Sigmoid colon (tissue), 7 donors: Measurements from ENCODE around the gene ENTPD1. TPM values are rescaled to one million over a fixed set of nuclear protein-coding genes. Genes with fewer than 3 reads are reported as not detected.

Experiments
- DNase-seq: peaks from one replicate; pipeline ENCODE4 v3.0.0-alpha.2; 2019
- H3K27ac ChIP-seq, 4 donors: fragments of 200-600 bp; sonication (generic); one replicate each; pipeline ENCODE4 v1.5.1; 2016 to 2019; ENCODE audit warnings: mild to moderate bottlenecking in 1 of 4
- H3K27me3 ChIP-seq, 3 donors: fragments of 200-600 bp; sonication (generic); one replicate each; pipeline ENCODE4 v1.5.1; 2019; ENCODE audit warnings: mild to moderate bottlenecking in 1 of 3
- H3K36me3 ChIP-seq, 4 donors: fragments of 200-600 bp; sonication (generic); one replicate each; pipeline ENCODE4 v1.5.1; 2016 to 2019
- H3K4me1 ChIP-seq, 4 donors: fragments of 200-600 bp; sonication (generic); one replicate each; pipeline ENCODE4 v1.5.1; 2017 to 2019
- H3K4me3 ChIP-seq, 4 donors: fragments of 200-600 bp; sonication (generic); one replicate each; pipeline ENCODE4 v1.5.1; 2017 to 2019; ENCODE audit warnings: mild to moderate bottlenecking in 2 of 4, moderate library complexity in 1 of 4
- H3K9me3 ChIP-seq, 4 donors: fragments of 200-600 bp in 3 of 4; sonication (generic) in 3 of 4; one replicate each; pipeline versions ENCODE4 v1.5.1 to v1.6.1; 2013 to 2019
- EP300 ChIP-seq, 4 donors: sonication (generic); formaldehyde crosslinking; IDR thresholded peaks; one replicate each; pipeline ENCODE4 v1.6.1; 2017; ENCODE audit warnings: antibody characterized with exemption in 4 of 4
- POLR2A ChIP-seq, 2 donors: fragments of 450-650 bp; IDR thresholded peaks; one replicate each; pipeline ENCODE4 v1.6.1; 2016; ENCODE audit warnings: antibody characterized with exemption in 2 of 2, mild to moderate bottlenecking in 2 of 2, moderate library complexity in 2 of 2
- POLR2AphosphoS5 ChIP-seq, 4 donors: sonication (generic); formaldehyde crosslinking; IDR thresholded peaks; one replicate each; pipeline ENCODE4 v1.6.1; 2017; ENCODE audit warnings: antibody characterized with exemption in 4 of 4
- WGBS, 2 donors: extraction: QIAGEN DNeasy Blood & Tissue Kit; methylation state at CpG; one replicate each; pipeline ENCODE4 v1.1.7; 2013; 5-methylcytosine and 5-hydroxymethylcytosine counted together
- intact Hi-C: fragments of 100-400 bp; cut with DNase I; formaldehyde crosslinking; loops from one replicate; pipeline ENCODE4 v1.15.1; 2023
- polyA plus RNA-seq, 3 donors: library from polyadenylated mRNA; stranded (reverse); fragments of 200-250 nt; gene quantifications; one replicate each; pipeline ENCODE4 v1.2.3, GENCODE V29; 2013
- total RNA-seq, 4 donors: library from RNA; depleted of rRNA; stranded (reverse); fragments of >200 nt; gene quantifications; one replicate each; pipeline ENCODE4 v1.1.0, GENCODE V29; 2016
- TF ChIP-seq, protein P1 (sequence below), 4 experiments: fragments of 450-650 bp in 3 of 4; fragments of 200-600 bp in 1 of 4; IDR thresholded peaks; one replicate each; pipeline ENCODE4 v1.5.1; 2016 to 2019; ENCODE audit warnings: antibody characterized with exemption in 4 of 4, mild to moderate bottlenecking in 3 of 4, moderate library complexity in 2 of 4
- donor health status: healthy with polysubstance abuse.
- donor health status: Bipolar disorder and iron deficiency.
- donor health status: healthy.

The ENTPD1 gene
- total and polyA plus RNA-seq, 7 donors, result 5.4 to 112 (median 18.5) TPM

DNA sequence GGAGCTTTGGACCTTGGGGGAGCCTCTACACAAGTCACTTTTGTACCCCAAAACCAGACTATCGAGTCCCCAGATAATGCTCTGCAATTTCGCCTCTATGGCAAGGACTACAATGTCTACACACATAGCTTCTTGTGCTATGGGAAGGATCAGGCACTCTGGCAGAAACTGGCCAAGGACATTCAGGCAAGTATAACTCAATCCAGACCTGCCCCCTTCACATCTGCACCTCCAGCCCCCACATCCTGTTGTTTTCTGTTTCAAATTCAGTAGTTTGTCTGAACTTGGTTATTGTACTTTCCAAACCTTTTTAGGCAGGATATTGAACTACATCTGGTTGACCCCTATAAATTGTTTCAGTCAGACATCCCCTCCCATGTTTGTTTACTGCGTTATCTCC, 89.4 kb downstream of the ENTPD1 start:
- TF ChIP-seq POLR2A (IDR thresholded peaks at IDR 0.05) (no peak), EP300 (IDR thresholded peaks at IDR 0.05) (no peak), POLR2AphosphoS5 (IDR thresholded peaks at IDR 0.05) (no peak)
- TF ChIP-seq, protein P1, sequence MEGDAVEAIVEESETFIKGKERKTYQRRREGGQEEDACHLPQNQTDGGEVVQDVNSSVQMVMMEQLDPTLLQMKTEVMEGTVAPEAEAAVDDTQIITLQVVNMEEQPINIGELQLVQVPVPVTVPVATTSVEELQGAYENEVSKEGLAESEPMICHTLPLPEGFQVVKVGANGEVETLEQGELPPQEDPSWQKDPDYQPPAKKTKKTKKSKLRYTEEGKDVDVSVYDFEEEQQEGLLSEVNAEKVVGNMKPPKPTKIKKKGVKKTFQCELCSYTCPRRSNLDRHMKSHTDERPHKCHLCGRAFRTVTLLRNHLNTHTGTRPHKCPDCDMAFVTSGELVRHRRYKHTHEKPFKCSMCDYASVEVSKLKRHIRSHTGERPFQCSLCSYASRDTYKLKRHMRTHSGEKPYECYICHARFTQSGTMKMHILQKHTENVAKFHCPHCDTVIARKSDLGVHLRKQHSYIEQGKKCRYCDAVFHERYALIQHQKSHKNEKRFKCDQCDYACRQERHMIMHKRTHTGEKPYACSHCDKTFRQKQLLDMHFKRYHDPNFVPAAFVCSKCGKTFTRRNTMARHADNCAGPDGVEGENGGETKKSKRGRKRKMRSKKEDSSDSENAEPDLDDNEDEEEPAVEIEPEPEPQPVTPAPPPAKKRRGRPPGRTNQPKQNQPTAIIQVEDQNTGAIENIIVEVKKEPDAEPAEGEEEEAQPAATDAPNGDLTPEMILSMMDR (IDR thresholded peaks at IDR 0.05), result no peak
- no peaks in the 10 kb centered on the region for H3K27me3 ChIP-seq
- intact Hi-C loops, result no loop called here
- no peaks in the 10 kb centered on the region for H3K9me3 ChIP-seq
- peaks cover 0 to 44% (median 10%) of the 10 kb centered on the region in 4 donors for H3K36me3 ChIP-seq
- H3K27ac ChIP-seq, result no peak overlapping the region
- H3K4me3 ChIP-seq, result no peak overlapping the region
- 86 to 93% methylated on average over 3 of the region's 3 CpGs for WGBS, 2 donors
- peaks cover 0 to 13% (median 6%) of the 10 kb centered on the region in 4 donors for H3K4me1 ChIP-seq
- DNase-seq, result no peak

DNA sequence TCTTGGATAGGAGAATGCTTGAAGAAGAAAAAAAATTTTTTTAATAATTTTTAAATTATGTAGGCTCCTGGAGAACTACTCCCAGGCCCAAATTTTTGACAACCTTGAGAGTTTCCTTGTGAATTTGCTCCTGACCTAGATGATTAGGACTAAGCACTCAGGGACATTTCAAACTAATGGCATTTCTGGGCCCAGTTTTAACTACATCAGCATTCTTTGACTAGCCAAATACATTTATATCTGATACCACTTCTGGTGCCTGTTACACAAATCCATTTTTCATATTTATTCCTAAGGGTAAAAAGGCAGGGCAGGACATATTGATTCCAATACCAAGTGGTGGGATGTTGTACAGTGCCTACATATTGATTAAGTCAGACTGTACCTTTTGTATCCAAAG, 91.0 kb downstream of the ENTPD1 start:
- no peak for DNase-seq
- Histone ChIP-seq H3K4me3 (no peak overlapping the region), H3K4me1 (no peaks in the 10 kb centered on the region), H3K27ac (no peak overlapping the region), H3K9me3 (no peaks in the 10 kb centered on the region), H3K36me3 (peaks cover 0 to 44% (median 10%) of the 10 kb centered on the region in 4 donors), H3K27me3 (no peaks in the 10 kb centered on the region)
- no peak for TF ChIP-seq EP300 (IDR thresholded peaks at IDR 0.05)
- no peak for TF ChIP-seq POLR2A (IDR thresholded peaks at IDR 0.05)
- TF ChIP-seq POLR2AphosphoS5 (IDR thresholded peaks at IDR 0.05), result no peak
- TF ChIP-seq, protein P1 (IDR thresholded peaks at IDR 0.05), result no peak
- intact Hi-C loops, result no loop called here

DNA sequence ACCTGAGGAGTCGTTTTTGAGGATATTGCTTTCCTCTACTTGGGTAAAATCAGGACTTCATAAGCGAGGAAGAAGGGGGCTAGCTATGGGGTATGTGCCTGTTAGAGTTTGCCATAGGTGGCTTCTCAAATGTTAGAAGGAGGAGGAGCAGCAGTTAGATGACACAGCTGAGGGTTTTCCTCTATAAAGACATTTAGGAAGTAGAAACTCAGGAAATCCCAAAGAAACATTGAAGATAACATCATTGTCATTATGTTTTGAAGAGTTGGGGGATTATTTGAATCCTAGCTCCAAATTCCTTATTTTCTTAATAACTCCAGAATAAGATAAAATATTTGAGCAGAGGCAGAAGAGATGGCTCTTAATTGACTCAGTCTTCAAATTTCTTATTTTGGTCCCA, 92.9 kb downstream of the ENTPD1 start:
- Histone ChIP-seq H3K36me3 (peaks cover 0 to 36% (median 10%) of the 10 kb centered on the region in 4 donors), H3K9me3 (no peaks in the 10 kb centered on the region), H3K27me3 (no peaks in the 10 kb centered on the region), H3K4me1 (no peaks in the 10 kb centered on the region), H3K4me3 (no peak overlapping the region), H3K27ac (no peak overlapping the region)
- no peak for DNase-seq
- 78 to 84% methylated on average over 2 of the region's 2 CpGs for WGBS, 2 donors
- TF ChIP-seq EP300 (IDR thresholded peaks at IDR 0.05), result no peak
- TF ChIP-seq, protein P1 (IDR thresholded peaks at IDR 0.05), result no peak
- no peak for TF ChIP-seq POLR2AphosphoS5 (IDR thresholded peaks at IDR 0.05)
- TF ChIP-seq POLR2A (IDR thresholded peaks at IDR 0.05), result no peak
- intact Hi-C loops, result no loop called here

DNA sequence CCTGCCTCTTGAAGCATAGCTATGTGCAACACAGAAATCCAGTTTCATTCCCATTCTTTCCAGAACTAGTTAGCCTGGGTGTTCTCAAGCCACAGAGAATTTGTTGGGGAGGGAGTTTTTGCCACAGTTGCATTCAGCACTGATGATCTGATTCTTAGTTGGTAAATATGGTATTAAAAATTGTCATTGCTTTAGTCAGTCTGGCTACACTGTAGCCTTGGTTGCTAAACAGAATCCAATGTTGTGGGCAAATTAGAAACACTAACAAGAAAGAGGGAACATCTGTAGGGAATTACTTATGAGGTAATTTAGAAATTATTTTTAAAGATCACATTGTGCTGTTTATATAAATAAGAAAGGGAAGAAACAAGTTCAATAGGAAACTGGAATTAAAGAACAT, 94.8 kb downstream of the ENTPD1 start:
- Histone ChIP-seq H3K36me3 (peaks cover 0 to 18% (median 6%) of the 10 kb centered on the region in 4 donors), H3K4me3 (no peak overlapping the region), H3K4me1 (no peaks in the 10 kb centered on the region), H3K27me3 (no peaks in the 10 kb centered on the region), H3K9me3 (no peaks in the 10 kb centered on the region), H3K27ac (no peak overlapping the region)
- no peak for DNase-seq
- TF ChIP-seq, protein P1 (IDR thresholded peaks at IDR 0.05), result no peak
- TF ChIP-seq POLR2A (IDR thresholded peaks at IDR 0.05) (no peak), POLR2AphosphoS5 (IDR thresholded peaks at IDR 0.05) (no peak), EP300 (IDR thresholded peaks at IDR 0.05) (no peak)
- intact Hi-C loops, result no loop called here
